SK-MEL-5 (cell line): ENCODE data around the gene COPZ2. TPM values are rescaled to one million over a fixed set of nuclear protein-coding genes. Genes with fewer than 3 reads are reported as not detected.
"Not testable (repeated sequence)": the region's sequence is repeated elsewhere in the genome, so short reads cannot be mapped to it uniquely, and the experiment has no call there.

Experiments used
- DNase-seq: peaks from one replicate; pipeline ENCODE4 v3.0.0-alpha.2; 2016; ENCODE audit warnings: low read depth, low spot score
- in situ Hi-C: cut with HindIII; loops from 2 replicates; pipeline ENCODE4 v1.10.0; 2016; ENCODE audit warnings: low sequenced_read_pairs, high pct_unique_total_duplicates, low pct_unique_long_range_greater_than_20kb
- polyA plus RNA-seq, 2 experiments: library from polyadenylated mRNA; depleted of rRNA; stranded (reverse); fragments of >200 nt; gene quantifications; 2 replicates each; pipeline ENCODE4 v1.2.3, GENCODE V29; 2015
- total RNA-seq: library from RNA; depleted of rRNA; stranded (reverse); fragments of >200 nt; shearing (Covaris generic); gene quantifications from 2 replicates; pipeline ENCODE4 v1.2.3, GENCODE V29; 2014; rRNA removed

COPZ2 gene
- total RNA-seq: 9.3 and 10.2 TPM in 2 replicates
- polyA plus RNA-seq (2015; cell fraction: cytosol; rRNA removed): 8.4 and 9.6 TPM in 2 replicates
- polyA plus RNA-seq (2015; cell fraction: nucleus; rRNA removed): 6.3 and 20.2 TPM in 2 replicates

DNA sequence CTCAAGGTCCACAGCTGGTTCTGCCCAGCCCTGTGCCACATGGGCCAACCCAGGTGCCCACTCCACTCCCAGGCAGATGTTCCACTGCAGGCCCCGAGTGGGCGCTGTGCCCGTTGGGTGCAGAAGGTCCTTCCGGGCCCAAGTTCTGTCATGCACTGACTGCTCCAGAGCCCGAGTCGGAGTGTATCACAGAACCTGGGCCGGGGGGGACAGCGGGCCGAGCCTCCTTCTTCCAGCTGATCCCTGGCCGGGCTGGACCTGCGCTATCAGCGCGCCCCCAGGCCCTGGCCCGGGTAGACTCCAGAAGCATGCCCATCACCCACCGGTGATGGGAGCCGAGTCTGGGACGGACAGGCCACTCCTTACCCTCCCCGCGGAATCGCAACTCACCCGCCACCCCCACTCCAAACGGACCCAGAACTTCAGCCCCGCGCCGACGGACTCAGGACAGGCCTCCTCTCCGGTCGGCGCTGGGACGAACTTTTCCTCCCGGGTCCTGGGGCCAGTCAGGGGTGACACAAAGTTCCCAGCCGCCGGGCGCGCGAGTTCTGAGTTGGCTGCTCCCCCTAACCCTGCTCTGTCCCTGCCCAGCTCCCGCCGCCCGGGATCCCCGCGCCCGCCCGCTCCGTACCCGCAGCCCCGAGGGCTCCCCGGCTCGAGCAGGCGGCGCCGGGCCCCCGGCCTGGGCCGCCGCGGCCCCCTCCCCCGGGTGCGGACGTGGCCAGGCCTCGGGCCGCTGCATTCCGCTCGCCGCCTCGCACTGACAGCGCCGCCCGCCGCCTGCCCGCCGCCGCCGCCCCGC, at the start of gene COPZ2:
Gene COPZ2 (minus strand): TSS at position 762 of the 802 bp plus-strand sequence. CDS start 20 bp downstream, at position 742.
- in situ Hi-C loops: no loop called here

GRCh38 chr17:48084932-48085331, 47.3 kb upstream of the COPZ2 start:
- in situ Hi-C loops: no loop called here
- DNase-seq: no peak

More for the DNA sequence above, at the start of gene COPZ2:
- DNase-seq: peak; percentile 43

DNA sequence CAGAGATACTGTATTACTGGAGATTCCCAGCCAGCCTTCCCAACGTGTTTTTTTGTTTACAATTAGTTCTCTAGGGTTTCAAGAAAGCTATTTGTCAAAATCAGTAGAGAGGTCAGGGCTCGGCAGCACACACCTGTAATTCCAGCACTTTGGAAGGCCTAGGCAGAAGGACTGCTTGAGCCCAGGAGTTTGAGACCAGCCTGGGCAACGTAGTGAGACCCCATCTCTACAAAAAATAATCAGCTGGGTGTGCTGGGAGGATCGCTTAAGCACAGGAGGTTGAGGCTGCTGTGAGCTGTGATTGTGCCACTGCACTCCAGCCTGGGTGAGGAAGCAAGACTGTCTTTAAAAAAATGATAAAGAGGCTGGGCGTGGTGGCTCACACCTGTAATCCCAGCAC, 44.3 kb upstream of the COPZ2 start:
- DNase-seq: no peak
- in situ Hi-C loops: no loop called here

- DNase-seq, in situ Hi-C loops: not testable (repeated sequence)
Measured at GRCh38 chr17:48077152-48077551, 39.6 kb upstream of the COPZ2 start.

GRCh38 chr17:48074322-48075081, 36.9 kb upstream of the COPZ2 start:
- peak; percentile 85 for DNase-seq
- in situ Hi-C loops: no loop called here

DNA sequence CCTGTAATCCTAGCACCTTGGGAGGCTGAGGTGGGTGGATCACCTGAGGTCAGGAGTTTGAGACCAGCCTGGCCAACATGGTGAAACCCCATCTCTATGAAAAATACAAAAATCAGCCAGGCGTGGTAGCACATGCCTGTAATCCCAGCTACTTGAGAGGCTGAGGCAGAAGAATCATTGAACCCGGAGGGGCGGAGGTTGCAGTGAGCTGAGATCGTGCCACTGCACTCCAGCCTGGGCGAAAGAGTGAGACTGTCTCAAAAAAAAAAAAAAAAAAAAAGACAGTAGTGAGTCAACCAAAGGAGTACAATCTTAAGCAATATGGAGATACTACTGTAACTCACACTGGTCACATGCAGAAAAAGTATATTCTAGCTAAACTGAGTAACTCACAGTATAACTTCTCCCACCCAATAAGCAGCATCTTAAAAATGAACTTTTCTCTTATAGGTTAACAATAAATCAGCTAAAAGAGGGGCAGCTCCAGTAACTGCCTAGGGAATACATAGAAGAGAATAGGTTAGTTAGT, 36.0 kb upstream of the COPZ2 start:
- DNase-seq, in situ Hi-C loops: not testable (repeated sequence)

DNA sequence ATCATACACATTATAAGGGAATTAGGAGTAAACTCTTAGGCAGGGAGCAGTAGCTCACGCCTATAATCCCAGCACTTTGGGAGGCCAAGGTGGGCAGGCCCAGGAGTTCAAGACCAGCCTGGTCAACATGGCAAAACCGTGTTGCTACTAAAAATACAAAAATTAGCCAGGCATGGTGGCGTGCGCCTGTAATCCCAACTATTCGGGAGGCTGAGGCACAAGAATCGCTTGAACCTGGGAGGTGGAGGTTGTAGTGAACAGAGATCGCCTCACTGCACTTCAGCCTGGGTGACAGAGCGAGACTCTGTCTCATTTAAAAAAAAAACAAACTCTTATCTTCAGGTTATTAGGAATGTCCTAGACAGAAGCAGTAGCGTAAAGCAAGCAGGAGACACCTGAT, 35.2 kb upstream of the COPZ2 start:
- DNase-seq, in situ Hi-C loops: not testable (repeated sequence)

DNA sequence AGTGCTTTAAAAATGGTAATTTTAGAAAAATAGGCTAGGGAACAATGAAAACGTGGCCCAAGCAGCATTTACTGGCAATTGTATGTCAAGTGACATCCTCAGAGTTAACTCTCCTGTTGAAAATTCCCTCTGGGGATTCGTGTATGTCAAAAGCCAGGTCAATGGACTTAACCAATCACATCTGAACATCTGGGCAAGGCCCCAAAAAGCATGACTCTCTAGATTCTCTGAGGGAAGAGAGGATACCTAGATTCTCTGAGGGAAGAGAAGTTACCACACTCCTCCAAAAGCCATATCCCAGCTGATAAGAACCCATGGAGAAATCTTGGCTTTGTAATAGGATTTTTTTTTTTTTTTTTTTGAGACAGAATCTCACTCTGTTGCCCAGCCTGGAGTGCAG, 34.1 kb upstream of the COPZ2 start:
- no peak for DNase-seq
- in situ Hi-C loops: no loop called here

GRCh38 chr17:48070195-48070594, 32.6 kb upstream of the COPZ2 start:
- in situ Hi-C loops: no loop called here
- DNase-seq: no peak

DNA sequence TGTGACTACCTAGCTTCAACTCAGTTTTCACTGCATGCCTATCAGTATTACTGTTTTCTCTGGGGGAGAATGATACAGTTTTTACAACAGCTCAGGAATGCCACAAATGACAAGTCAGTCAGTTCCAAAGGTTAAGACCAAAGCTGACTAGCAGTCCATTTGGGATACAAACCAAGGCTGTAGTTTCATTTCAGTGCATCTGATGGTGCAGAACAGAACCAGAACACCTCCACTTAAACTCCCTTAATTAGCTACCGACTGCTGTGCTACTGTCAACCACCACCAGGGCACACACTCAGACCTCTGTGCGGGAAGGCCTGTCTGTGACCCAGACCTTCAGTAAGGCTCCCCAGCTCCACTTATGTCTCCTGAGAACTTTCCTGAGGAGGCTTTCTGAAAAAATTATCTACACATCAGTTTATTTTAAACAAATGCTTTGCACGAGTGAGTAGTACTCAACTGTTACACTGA, 30.9 kb upstream of the COPZ2 start:
- DNase-seq: peak; percentile 48
- in situ Hi-C loops: no loop called here

DNA sequence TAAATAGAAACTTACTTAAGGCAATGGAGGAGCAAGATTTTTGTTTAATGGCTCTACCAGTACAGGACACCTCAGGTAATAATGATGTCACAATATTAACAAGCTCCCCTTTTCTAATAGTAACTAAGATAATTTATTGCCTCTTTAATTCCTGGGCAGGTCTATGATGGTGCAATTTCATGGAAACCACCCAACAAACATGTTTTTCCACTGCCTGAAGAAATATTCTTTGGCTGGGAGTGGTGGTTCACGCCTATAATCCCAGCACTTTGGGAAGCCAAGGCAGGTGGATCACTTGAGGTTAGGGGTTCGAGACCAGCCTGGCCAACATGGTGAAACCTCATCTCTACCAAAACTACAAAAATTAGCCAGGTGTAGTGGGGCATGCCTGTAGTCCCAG, 30.2 kb upstream of the COPZ2 start:
- in situ Hi-C loops, DNase-seq: not testable (repeated sequence)

- DNase-seq: no peak
- in situ Hi-C loops: no loop called here
Measured at GRCh38 chr17:48067245-48067644, 29.6 kb upstream of the COPZ2 start.

- DNase-seq: no peak
- in situ Hi-C loops: no loop called here
Measured at GRCh38 chr17:48066656-48067055, 29.1 kb upstream of the COPZ2 start.

GRCh38 chr17:48066192-48066591, 28.6 kb upstream of the COPZ2 start:
- no peak for DNase-seq
- in situ Hi-C loops: no loop called here

DNA sequence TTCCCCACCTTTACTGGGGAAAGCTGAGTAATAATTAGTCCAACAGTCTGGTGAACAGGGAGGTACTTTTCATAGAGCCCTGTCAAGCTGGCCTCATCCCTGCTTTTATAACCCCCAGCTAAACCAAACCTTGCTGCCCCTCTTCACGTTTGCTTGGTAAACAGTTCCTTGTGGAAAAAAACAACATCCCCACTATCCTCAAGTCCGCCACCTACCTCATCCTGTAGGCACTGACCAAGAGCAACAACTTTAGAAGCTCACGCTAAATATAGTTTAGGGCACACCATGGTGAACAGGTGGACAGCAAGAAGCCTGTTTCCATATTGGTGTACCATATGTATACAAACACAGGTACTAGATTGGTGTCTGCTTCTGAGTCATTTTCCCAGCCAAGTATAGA, 27.0 kb upstream of the COPZ2 start:
- in situ Hi-C loops: no loop called here
- no peak for DNase-seq

GRCh38 chr17:48062273-48062672, 24.7 kb upstream of the COPZ2 start:
- in situ Hi-C loops: no loop called here
- no peak for DNase-seq

- in situ Hi-C loops: no loop called here
Measured at GRCh38 chr17:48060249-48060648, 22.7 kb upstream of the COPZ2 start.

DNA sequence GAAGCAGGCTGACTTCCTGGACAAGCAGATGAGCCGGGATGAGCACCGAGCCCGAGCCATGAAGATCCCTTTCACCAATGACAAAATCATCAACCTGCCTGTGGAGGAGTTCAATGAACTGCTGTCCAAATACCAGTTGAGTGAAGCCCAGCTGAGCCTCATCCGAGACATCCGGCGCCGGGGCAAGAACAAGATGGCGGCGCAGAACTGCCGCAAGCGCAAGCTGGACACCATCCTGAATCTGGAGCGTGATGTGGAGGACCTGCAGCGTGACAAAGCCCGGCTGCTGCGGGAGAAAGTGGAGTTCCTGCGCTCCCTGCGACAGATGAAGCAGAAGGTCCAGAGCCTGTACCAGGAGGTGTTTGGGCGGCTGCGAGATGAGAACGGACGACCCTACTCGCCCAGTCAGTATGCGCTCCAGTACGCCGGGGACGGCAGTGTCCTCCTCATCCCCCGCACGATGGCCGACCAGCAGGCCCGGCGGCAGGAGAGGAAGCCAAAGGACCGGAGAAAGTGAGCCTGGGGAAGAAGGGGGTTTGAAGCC, 21.6 kb upstream of the COPZ2 start:
- in situ Hi-C loops: no loop called here
- no peak for DNase-seq

More at GRCh38 chr17:48060249-48060648, 22.7 kb upstream of the COPZ2 start:
- no peak for DNase-seq
